ENCODE data around the gene KRT38. TPM values are rescaled to one million over a fixed set of nuclear protein-coding genes. Genes with fewer than 3 reads are reported as not detected.

KRT38 gene
- total and polyA plus RNA-seq, 2 of the 8 experiments (the other 6 are each of a cell fraction or from before 2014, with no cell fraction given) = not detected

DNA sequence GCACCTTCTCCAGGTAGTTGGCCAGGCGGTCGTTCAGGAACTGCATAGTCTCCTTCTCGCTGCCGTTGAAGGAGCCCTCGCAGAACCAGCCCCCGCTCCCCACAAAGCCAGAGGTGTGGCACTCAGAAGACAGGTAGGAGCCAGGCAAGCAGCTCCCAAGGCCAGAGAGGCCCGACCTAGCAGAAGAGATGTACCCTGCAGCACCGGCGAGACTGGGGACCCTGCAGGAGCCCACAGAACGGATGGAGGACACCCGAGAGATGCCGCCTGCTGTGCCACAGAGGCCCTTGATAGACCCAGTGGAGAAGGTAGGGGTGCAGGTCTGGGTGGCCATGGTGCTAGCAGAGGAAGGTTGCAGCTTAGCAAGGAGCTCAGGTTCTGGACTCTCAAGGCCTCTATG, 48.7 kb upstream of the KRT38 start, which contains the start of gene KRT36:
Gene KRT36 (minus strand): TSS at position 380 of the 400 bp plus-strand sequence. CDS start 46 bp downstream, at position 334.
- no peak for FAIRE-seq
- TF ChIP-seq ASH2L (IDR thresholded peaks at IDR 0.05; ENCODE audit: low read length) (no peak), EP300 (IDR thresholded peaks at IDR 0.05; ENCODE audit: borderline replicate concordance in 1 of 2, low read depth in 2 of 2, low read length in 2 of 2) (no peak), BCL11A (IDR thresholded peaks at IDR 0.05; ENCODE audit: low read depth in 2 of 2, low read length in 2 of 2) (no peak), SIRT6 (IDR thresholded peaks at IDR 0.05; ENCODE audit: low read length) (no peak), ZNF274 (IDR thresholded peaks at IDR 0.05; ENCODE audit: borderline replicate concordance, extremely low read depth, low read length) (no peak), RXRA (IDR thresholded peaks at IDR 0.05; ENCODE audit: insufficient read depth, low read depth, low read length) (no peak), SP4 (IDR thresholded peaks at IDR 0.05; ENCODE audit: low read length) (no peak), NANOG (IDR thresholded peaks at IDR 0.05; ENCODE audit: insufficient read depth, low read depth, low read length, poor library complexity, severe bottlenecking) (no peak), JUND (IDR thresholded peaks at IDR 0.05; ENCODE audit: low read length) (no peak), GABPA (IDR thresholded peaks at IDR 0.05; ENCODE audit: borderline replicate concordance, insufficient read depth, low read length) (no peak), JUN (IDR thresholded peaks at IDR 0.05; ENCODE audit: low read depth, low read length) (no peak)
- TF ChIP-seq, protein P1, sequence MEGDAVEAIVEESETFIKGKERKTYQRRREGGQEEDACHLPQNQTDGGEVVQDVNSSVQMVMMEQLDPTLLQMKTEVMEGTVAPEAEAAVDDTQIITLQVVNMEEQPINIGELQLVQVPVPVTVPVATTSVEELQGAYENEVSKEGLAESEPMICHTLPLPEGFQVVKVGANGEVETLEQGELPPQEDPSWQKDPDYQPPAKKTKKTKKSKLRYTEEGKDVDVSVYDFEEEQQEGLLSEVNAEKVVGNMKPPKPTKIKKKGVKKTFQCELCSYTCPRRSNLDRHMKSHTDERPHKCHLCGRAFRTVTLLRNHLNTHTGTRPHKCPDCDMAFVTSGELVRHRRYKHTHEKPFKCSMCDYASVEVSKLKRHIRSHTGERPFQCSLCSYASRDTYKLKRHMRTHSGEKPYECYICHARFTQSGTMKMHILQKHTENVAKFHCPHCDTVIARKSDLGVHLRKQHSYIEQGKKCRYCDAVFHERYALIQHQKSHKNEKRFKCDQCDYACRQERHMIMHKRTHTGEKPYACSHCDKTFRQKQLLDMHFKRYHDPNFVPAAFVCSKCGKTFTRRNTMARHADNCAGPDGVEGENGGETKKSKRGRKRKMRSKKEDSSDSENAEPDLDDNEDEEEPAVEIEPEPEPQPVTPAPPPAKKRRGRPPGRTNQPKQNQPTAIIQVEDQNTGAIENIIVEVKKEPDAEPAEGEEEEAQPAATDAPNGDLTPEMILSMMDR (IDR thresholded peaks at IDR 0.05; ENCODE audit: control extremely low read depth in 1 of 3, insufficient read depth in 1 of 3, low read depth in 1 of 3, low read length in 3 of 3) = no peak

More for the DNA sequence above, 48.7 kb upstream of the KRT38 start, which contains the start of gene KRT36:
- no peak within 1 kb of the TSS for H4K91ac ChIP-seq (replicated peaks; ENCODE audit: insufficient read length, low read length)
- no peak within 1 kb of the TSS for H3K23ac ChIP-seq (ENCODE audit: insufficient read length)
- 88% methylated on average over 9 of the region's 12 CpGs; no CpG with 5 or more reads in 1 of the 2 experiments for WGBS, 2 experiments (ENCODE audit: extremely low coverage in 1 of 2, insufficient coverage in 1 of 2, insufficient read length in 1 of 2, insufficient replicate concordance in 2 of 2, low coverage in 1 of 2, low lambda C conversion rate in 2 of 2, missing lambda C conversion rate in 1 of 2)
- no peak within 1 kb of the TSS for H2BK12ac ChIP-seq (ENCODE audit: low read depth, low read length)
- no peak within 1 kb of the TSS for H3K4me3 ChIP-seq (ENCODE audit: extremely low read depth in 1 of 4, insufficient read depth in 2 of 4, low read depth in 3 of 4, low read length in 4 of 4)
- no peak within 1 kb of the TSS for H4K5ac ChIP-seq (ENCODE audit: insufficient read length, low read depth, low read length)
- H3K4ac ChIP-seq (replicated peaks; ENCODE audit: insufficient read length, low read depth, low read length) = no peak within 1 kb of the TSS
- H3K27me3 ChIP-seq (replicated peaks in 1 of 4; ENCODE audit: control insufficient read depth in 3 of 4, extremely low read depth in 1 of 4, insufficient read depth in 3 of 4, low read length in 3 of 4) = peaks cover 0 to 12% (median 6%) of the 10 kb centered on the region in 4 experiments; a peak in 6 of 7 replicates
- H3K14ac ChIP-seq (ENCODE audit: insufficient read length) = no peak within 1 kb of the TSS
- H3K18ac ChIP-seq (ENCODE audit: extremely low read depth, low read length) = no peak within 1 kb of the TSS
- H3K4me1 ChIP-seq (replicated peaks in 1 of 4; ENCODE audit: control insufficient read depth in 3 of 4, insufficient read depth in 4 of 4, low read length in 3 of 4) = no peaks in the 10 kb centered on the region; a peak in 2 of 7 replicates
- H3K79me2 ChIP-seq (ENCODE audit: control insufficient read depth in 1 of 2, insufficient read depth in 2 of 2, low read length in 2 of 2) = no peaks in the 10 kb centered on the region
- CTCF ChIA-PET (ENCODE audit: partially characterized antibody) = interaction anchor here (0.6 to 33.9 kb wide), 11 partner anchors 7 to 664 kb away, joined by 3 to 427 read pairs (median 5); partner anchors contain the start of gene KRT35
- no peak within 1 kb of the TSS for H3K56ac ChIP-seq (replicated peaks; ENCODE audit: insufficient read length, low read depth, low read length)
- no peak within 1 kb of the TSS for H2BK5ac ChIP-seq (ENCODE audit: low read depth, low read length)
- no peaks in the 10 kb centered on the region for H3K23me2 ChIP-seq (ENCODE audit: low read depth, low read length)
- H2AFZ ChIP-seq (ENCODE audit: low read length) = no peak within 1 kb of the TSS
- no peak within 1 kb of the TSS for H3K4me2 ChIP-seq (ENCODE audit: insufficient read depth in 1 of 2, low read depth in 2 of 2, low read length in 2 of 2)
- no peak within 1 kb of the TSS for H2BK20ac ChIP-seq (ENCODE audit: low read length)
- no peaks in the 10 kb centered on the region for H3K79me1 ChIP-seq (ENCODE audit: low read depth, low read length)
- no peak within 1 kb of the TSS for H2BK15ac ChIP-seq (ENCODE audit: low read length)
- DNase-seq (ENCODE audit: low read depth in 1 of 2, low spot score in 2 of 2) = no peak
- no peak within 1 kb of the TSS for H2AK5ac ChIP-seq (ENCODE audit: low read depth, low read length)
- H3K36me3 ChIP-seq (ENCODE audit: control insufficient read depth in 2 of 4, insufficient read depth in 4 of 4, low read length in 3 of 4) = no peaks in the 10 kb centered on the region
- no peak within 1 kb of the TSS for H4K8ac ChIP-seq (ENCODE audit: extremely low read depth, insufficient read depth, low read length)
- H2BK120ac ChIP-seq (replicated peaks; ENCODE audit: low read depth, low read length) = no peak within 1 kb of the TSS
- H4K20me1 ChIP-seq (replicated peaks in 1 of 2; ENCODE audit: control insufficient read depth in 1 of 2, insufficient read depth in 2 of 2, low read length in 2 of 2) = no peaks in the 10 kb centered on the region
- POLR2A ChIA-PET (ENCODE audit: partially characterized antibody) = interaction anchor here (0.9 kb wide), 1 partner anchor 199 kb away, joined by 3 read pairs; the partner anchor contains the start of gene EIF1
- no peak within 1 kb of the TSS for H3K27ac ChIP-seq (ENCODE audit: low read depth, low read length)
- H3K9ac ChIP-seq (replicated peaks in 1 of 4; ENCODE audit: extremely low read depth in 1 of 4, low read depth in 3 of 4, low read length in 3 of 4) = no peak within 1 kb of the TSS
- no peaks in the 10 kb centered on the region for H3K9me3 ChIP-seq (ENCODE audit: insufficient read depth in 2 of 2, low read depth in 1 of 2, low read length in 1 of 2)

Measured in H1 (cell line).